Measurements from ENCODE around the gene NCAN.

DNA sequence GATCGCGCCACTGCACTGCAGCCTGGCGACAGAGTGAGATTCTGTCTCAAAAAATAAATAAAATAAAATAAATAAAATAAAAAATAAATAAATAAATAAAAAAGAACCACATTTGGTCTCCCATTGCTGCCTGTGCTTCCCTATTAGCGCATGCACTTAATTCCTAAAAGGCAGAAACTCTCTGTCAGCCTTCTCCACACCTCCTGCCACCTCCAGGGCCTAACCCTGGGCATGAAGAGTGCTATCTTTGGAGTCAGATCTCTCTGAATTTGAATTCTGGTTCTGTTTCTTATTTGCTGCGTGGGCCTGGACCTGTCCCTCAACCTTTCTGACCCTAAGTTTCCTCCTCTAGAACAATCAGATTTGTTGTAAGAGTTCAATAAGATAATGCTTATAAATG, 11.3 kb downstream of the NCAN start:
- TF ChIP-seq EZH2 (IDR thresholded peaks at IDR 0.05) (no peak), POLR2AphosphoS5 (IDR thresholded peaks at IDR 0.05; ENCODE audit: borderline replicate concordance, low read depth, low read length) (no peak)

Data from SK-N-MC (cell line).